Pancreas (tissue), 10 donors: ENCODE measurements around the gene KRTAP5-7. TPM values are rescaled to one million over a fixed set of nuclear protein-coding genes. Genes with fewer than 3 reads are reported as not detected.

Source experiments
- ATAC-seq, 4 donors: fragments of 200-7000 bp; cut with Tn5 transposase; one replicate each; pipeline versions ENCODE4 v1.8.0 to v1.9.1; 2020; ENCODE audit warnings: mild to moderate bottlenecking in 4 of 4, moderate library complexity in 4 of 4
- DNase-seq, 6 donors: peaks; one replicate each; pipeline ENCODE4 v3.0.0-alpha.2; 2020
- FAIRE-seq: peaks from 2 replicates; lab custom pipeline; 2012; peaks lifted over from hg19 to GRCh38; lab: Jason Lieb, UNC
- H3K27ac ChIP-seq, 4 donors: fragments of 200-600 bp; sonication (generic); 1 replicate in 3 of 4; 2 replicates in 1 of 4; pipeline versions ENCODE4 v1.5.0 to v1.8.0; 2020
- H3K27me3 ChIP-seq, 4 donors: fragments of 200-600 bp; one replicate each; pipeline ENCODE4 v1.8.0; 2021
- H3K36me3 ChIP-seq, 3 donors: fragments of 200-600 bp; sonication (generic) in 1 of 3; one replicate each; pipeline versions ENCODE4 v1.5.0 to v1.8.0; 2020 to 2021
- H3K4me1 ChIP-seq, 3 donors: fragments of 200-600 bp; one replicate each; pipeline ENCODE4 v1.8.0; 2021
- H3K4me3 ChIP-seq, 4 donors: fragments of 200-600 bp; sonication (generic) in 2 of 4; one replicate each; pipeline versions ENCODE4 v1.5.0 to v1.8.0; 2020 to 2021
- H3K9me3 ChIP-seq, 4 donors: fragments of 200-600 bp; one replicate each; pipeline ENCODE4 v1.8.0; 2021
- CTCF ChIP-seq, 4 donors: fragments of 200-600 bp; sonication (generic) in 3 of 4; IDR thresholded peaks; one replicate each; pipeline versions ENCODE4 v1.5.0 to v1.8.0; 2021; ENCODE audit warnings: antibody characterized with exemption in 4 of 4
- WGBS, 2 donors: extraction: QIAGEN DNeasy Blood & Tissue Kit; methylation state at CpG; one replicate each; pipeline ENCODE4 v1.1.7; 2013; 5-methylcytosine and 5-hydroxymethylcytosine counted together
- intact Hi-C, 3 donors: fragments of 100-400 bp; cut with DNase I; formaldehyde crosslinking; loops; one replicate each; pipeline versions ENCODE4 v1.11.1 to v1.14.2; 2022
- polyA plus RNA-seq, 2 donors: library from polyadenylated mRNA; stranded (reverse); fragments of 200-250 nt; gene quantifications; one replicate each; pipeline ENCODE4 v1.2.3, GENCODE V29; 2013
- total RNA-seq, 6 donors: library from RNA; stranded (reverse); fragmentation: NEBNext Ultra II Directional in 4 of 6; extraction: Animal tissue kit (Norgen Biotek cat#: 25700) in 4 of 6; gene quantifications; one replicate each; pipeline versions ENCODE4 v1.2.1 to v1.2.4, GENCODE V29; 2021 to 2023
- donor health status: healthy with polysubstance abuse.
- donor health status: DM: no; HTN: no; CAD: no; lungs with moderate emphysema.
- donor health status: DM: no; HTN: no; CAD: no.
- donor health status: control.
- donor health status: control.
- donor health status: Bipolar disorder and iron deficiency.
- donor health status: DM: yes; HTN: yes; CAD: no.
- donor health status: DM: no; HTN: no; CAD: no.
- donor health status: DM: no; HTN: no; CAD: no.
- donor health status: DM: yes; HTN: yes; CAD: no.

KRTAP5-7 gene
- total and polyA plus RNA-seq, 8 donors = 0.12 to 0.19 (median 0.14) TPM; not detected in 4

GRCh38 chr11:71542879-71543777 is 16.1 kb downstream of the KRTAP5-7 start:
- Histone ChIP-seq H3K9me3 (no peaks in the 10 kb centered on the region), H3K4me1 (no peaks in the 10 kb centered on the region), H3K4me3 (no peak overlapping the region), H3K27ac (no peak overlapping the region), H3K36me3 (no peaks in the 10 kb centered on the region), H3K27me3 (no peaks in the 10 kb centered on the region)
- 83 to 85% methylated on average over 15 of the region's 15 CpGs for WGBS, 2 donors
- ATAC-seq (no peak), FAIRE-seq (no peak), DNase-seq (no peak)
- intact Hi-C loops = no loop called here
- TF ChIP-seq CTCF (IDR thresholded peaks at IDR 0.05) = no peak

GRCh38 chr11:71543866-71544265 is 16.8 kb downstream of the KRTAP5-7 start:
- DNase-seq (no peak), FAIRE-seq (no peak), ATAC-seq (peak in 1 of 4 donors; percentile 52)
- TF ChIP-seq CTCF (IDR thresholded peaks at IDR 0.05) = no peak
- Histone ChIP-seq H3K27me3 (no peaks in the 10 kb centered on the region), H3K9me3 (no peaks in the 10 kb centered on the region), H3K4me1 (no peaks in the 10 kb centered on the region), H3K27ac (no peak overlapping the region), H3K36me3 (no peaks in the 10 kb centered on the region), H3K4me3 (no peak overlapping the region)
- WGBS, 2 donors = 80 to 81% methylated on average over 8 of the region's 8 CpGs
- intact Hi-C loops = no loop called here

- Histone ChIP-seq H3K4me1 (no peaks in the 10 kb centered on the region), H3K27ac (no peak overlapping the region), H3K4me3 (no peak overlapping the region), H3K27me3 (no peaks in the 10 kb centered on the region), H3K36me3 (no peaks in the 10 kb centered on the region), H3K9me3 (no peaks in the 10 kb centered on the region)
- ATAC-seq = no peak
- DNase-seq = no peak
- no peak for TF ChIP-seq CTCF (IDR thresholded peaks at IDR 0.05)
- 83 to 85% methylated on average over 6 of the region's 6 CpGs for WGBS, 2 donors
- intact Hi-C loops = no loop called here
- no peak for FAIRE-seq
Observed at GRCh38 chr11:71544525-71545214, 17.6 kb downstream of the KRTAP5-7 start.

GRCh38 chr11:71545405-71545966 is 18.4 kb downstream of the KRTAP5-7 start:
- H3K27ac ChIP-seq = no peak overlapping the region
- intact Hi-C loops = no loop called here
- H3K27me3 ChIP-seq = no peaks in the 10 kb centered on the region
- ATAC-seq (no peak), DNase-seq (no peak), FAIRE-seq (no peak)
- no peak for TF ChIP-seq CTCF (IDR thresholded peaks at IDR 0.05)
- WGBS, 2 donors = 89 to 93% methylated on average over 12 of the region's 12 CpGs
- H3K9me3 ChIP-seq = no peaks in the 10 kb centered on the region
- no peaks in the 10 kb centered on the region for H3K4me1 ChIP-seq
- H3K4me3 ChIP-seq = no peak overlapping the region
- no peaks in the 10 kb centered on the region for H3K36me3 ChIP-seq
